ENCODE data around the gene POTEF.
"Not testable (repeated sequence)": the region's sequence is repeated elsewhere in the genome, so short reads cannot be mapped to it uniquely, and the experiment has no call there.

DNA sequence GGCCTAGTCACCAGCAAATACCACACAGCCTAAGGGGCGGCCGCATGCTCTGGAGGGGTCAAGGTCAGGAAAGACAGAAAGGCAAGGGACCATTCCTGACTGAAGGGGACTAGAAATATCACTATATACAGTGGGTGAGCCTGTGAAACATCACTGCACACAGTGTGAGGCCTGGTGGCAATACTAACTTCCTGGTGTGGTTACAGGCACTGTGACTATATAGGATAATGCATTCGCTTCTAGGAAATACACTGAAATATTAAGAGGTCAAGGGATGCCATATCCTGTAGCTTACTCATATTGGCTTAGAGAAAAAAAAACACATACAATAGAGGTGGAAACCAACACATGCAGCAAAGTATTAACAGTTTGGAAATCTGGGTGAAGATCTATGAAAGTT, 40.1 kb upstream of the POTEF start:
- TF ChIP-seq, protein P1, sequence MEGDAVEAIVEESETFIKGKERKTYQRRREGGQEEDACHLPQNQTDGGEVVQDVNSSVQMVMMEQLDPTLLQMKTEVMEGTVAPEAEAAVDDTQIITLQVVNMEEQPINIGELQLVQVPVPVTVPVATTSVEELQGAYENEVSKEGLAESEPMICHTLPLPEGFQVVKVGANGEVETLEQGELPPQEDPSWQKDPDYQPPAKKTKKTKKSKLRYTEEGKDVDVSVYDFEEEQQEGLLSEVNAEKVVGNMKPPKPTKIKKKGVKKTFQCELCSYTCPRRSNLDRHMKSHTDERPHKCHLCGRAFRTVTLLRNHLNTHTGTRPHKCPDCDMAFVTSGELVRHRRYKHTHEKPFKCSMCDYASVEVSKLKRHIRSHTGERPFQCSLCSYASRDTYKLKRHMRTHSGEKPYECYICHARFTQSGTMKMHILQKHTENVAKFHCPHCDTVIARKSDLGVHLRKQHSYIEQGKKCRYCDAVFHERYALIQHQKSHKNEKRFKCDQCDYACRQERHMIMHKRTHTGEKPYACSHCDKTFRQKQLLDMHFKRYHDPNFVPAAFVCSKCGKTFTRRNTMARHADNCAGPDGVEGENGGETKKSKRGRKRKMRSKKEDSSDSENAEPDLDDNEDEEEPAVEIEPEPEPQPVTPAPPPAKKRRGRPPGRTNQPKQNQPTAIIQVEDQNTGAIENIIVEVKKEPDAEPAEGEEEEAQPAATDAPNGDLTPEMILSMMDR (IDR thresholded peaks at IDR 0.05; ENCODE audit: low read length) = not testable (repeated sequence)
- TF ChIP-seq EZH2 (optimal IDR thresholded peaks at IDR 0.05; ENCODE audit: low read depth, low read length); EZH2phosphoT487 (IDR thresholded peaks at IDR 0.05; ENCODE audit: low read length): not testable (repeated sequence)

Measured in MM.1S (cell line).